Pancreas (tissue), 10 donors: ENCODE results near the gene GPC2. TPM values are rescaled to one million over a fixed set of nuclear protein-coding genes. Genes with fewer than 3 reads are reported as not detected.

Experiments used
- ATAC-seq, 4 donors: fragments of 200-7000 bp; cut with Tn5 transposase; one replicate each; pipeline versions ENCODE4 v1.8.0 to v1.9.1; 2020; ENCODE audit warnings: mild to moderate bottlenecking in 4 of 4, moderate library complexity in 4 of 4
- DNase-seq, 6 donors: peaks; one replicate each; pipeline ENCODE4 v3.0.0-alpha.2; 2020
- FAIRE-seq: peaks from 2 replicates; lab custom pipeline; 2012; peaks lifted over from hg19 to GRCh38; lab: Jason Lieb, UNC
- H3K27ac ChIP-seq, 4 donors: fragments of 200-600 bp; sonication (generic); 1 replicate in 3 of 4; 2 replicates in 1 of 4; pipeline versions ENCODE4 v1.5.0 to v1.8.0; 2020
- H3K27me3 ChIP-seq, 4 donors: fragments of 200-600 bp; one replicate each; pipeline ENCODE4 v1.8.0; 2021
- H3K36me3 ChIP-seq, 3 donors: fragments of 200-600 bp; sonication (generic) in 1 of 3; one replicate each; pipeline versions ENCODE4 v1.5.0 to v1.8.0; 2020 to 2021
- H3K4me1 ChIP-seq, 3 donors: fragments of 200-600 bp; one replicate each; pipeline ENCODE4 v1.8.0; 2021
- H3K4me3 ChIP-seq, 4 donors: fragments of 200-600 bp; sonication (generic) in 2 of 4; one replicate each; pipeline versions ENCODE4 v1.5.0 to v1.8.0; 2020 to 2021
- H3K9me3 ChIP-seq, 4 donors: fragments of 200-600 bp; one replicate each; pipeline ENCODE4 v1.8.0; 2021
- CTCF ChIP-seq, 4 donors: fragments of 200-600 bp; sonication (generic) in 3 of 4; IDR thresholded peaks; one replicate each; pipeline versions ENCODE4 v1.5.0 to v1.8.0; 2021; ENCODE audit warnings: antibody characterized with exemption in 4 of 4
- whole genome bisulfite sequencing, 2 donors: extraction: QIAGEN DNeasy Blood & Tissue Kit; methylation state at CpG; one replicate each; pipeline ENCODE4 v1.1.7; 2013; 5-methylcytosine and 5-hydroxymethylcytosine counted together
- intact Hi-C, 3 donors: fragments of 100-400 bp; cut with DNase I; formaldehyde crosslinking; loops; one replicate each; pipeline versions ENCODE4 v1.11.1 to v1.14.2; 2022
- polyA plus RNA-seq, 2 donors: library from polyadenylated mRNA; stranded (reverse); fragments of 200-250 nt; gene quantifications; one replicate each; pipeline ENCODE4 v1.2.3, GENCODE V29; 2013
- total RNA-seq, 6 donors: library from RNA; stranded (reverse); fragmentation: NEBNext Ultra II Directional in 4 of 6; extraction: Animal tissue kit (Norgen Biotek cat#: 25700) in 4 of 6; gene quantifications; one replicate each; pipeline versions ENCODE4 v1.2.1 to v1.2.4, GENCODE V29; 2021 to 2023
- donor health status: healthy with polysubstance abuse.
- donor health status: DM: no; HTN: no; CAD: no; lungs with moderate emphysema.
- donor health status: DM: no; HTN: no; CAD: no.
- donor health status: control.
- donor health status: control.
- donor health status: Bipolar disorder and iron deficiency.
- donor health status: DM: yes; HTN: yes; CAD: no.
- donor health status: DM: no; HTN: no; CAD: no.
- donor health status: DM: no; HTN: no; CAD: no.
- donor health status: DM: yes; HTN: yes; CAD: no.

Gene GPC2
- total and polyA plus RNA-seq, 8 donors: 0.12 to 2.5 (median 0.62) TPM

- intact Hi-C loops: no loop called here
- peak in 1 of 6 donors; percentile 47 for DNase-seq
- Histone ChIP-seq H3K27ac (no peak overlapping the region), H3K4me1 (peaks cover 0 to 3% (median 0%) of the 10 kb centered on the region in 3 donors), H3K36me3 (no peaks in the 10 kb centered on the region), H3K9me3 (no peaks in the 10 kb centered on the region), H3K4me3 (peak overlapping the region in 2 of 4 donors; percentile 19 to 59), H3K27me3 (no peaks in the 10 kb centered on the region)
- no peak for TF ChIP-seq CTCF (IDR thresholded peaks at IDR 0.05)
- no peak for ATAC-seq
- no peak for FAIRE-seq
- 49 to 54% methylated on average over 14 of the region's 14 CpGs for WGBS, 2 donors
Measured at GRCh38 chr7:100176096-100177044, 811 bp downstream of the GPC2 start.

GRCh38 chr7:100175296-100175935 is 1.8 kb downstream of the GPC2 start:
- no peak overlapping the region for H3K27ac ChIP-seq
- DNase-seq (no peak), FAIRE-seq (no peak), ATAC-seq (no peak)
- peaks cover 0 to 3% (median 0%) of the 10 kb centered on the region in 3 donors for H3K4me1 ChIP-seq
- 89 to 93% methylated on average over 14 of the region's 14 CpGs for WGBS, 2 donors
- TF ChIP-seq CTCF (IDR thresholded peaks at IDR 0.05): no peak
- no peaks in the 10 kb centered on the region for H3K9me3 ChIP-seq
- H3K4me3 ChIP-seq: no peak overlapping the region
- H3K27me3 ChIP-seq: no peaks in the 10 kb centered on the region
- H3K36me3 ChIP-seq: no peaks in the 10 kb centered on the region
- intact Hi-C loops: no loop called here

GRCh38 chr7:100174582-100174981 is 2.6 kb downstream of the GPC2 start:
- Histone ChIP-seq H3K4me1 (peaks cover 0 to 3% (median 0%) of the 10 kb centered on the region in 3 donors), H3K4me3 (no peak overlapping the region), H3K9me3 (no peaks in the 10 kb centered on the region), H3K27ac (no peak overlapping the region), H3K27me3 (no peaks in the 10 kb centered on the region), H3K36me3 (no peaks in the 10 kb centered on the region)
- intact Hi-C loops: no loop called here
- TF ChIP-seq CTCF (IDR thresholded peaks at IDR 0.05): no peak
- FAIRE-seq (no peak), DNase-seq (no peak), ATAC-seq (no peak)
- 76 to 85% methylated on average over 5 of the region's 5 CpGs for WGBS, 2 donors

- WGBS, 2 donors: 69 to 76% methylated on average over 11 of the region's 11 CpGs
- Histone ChIP-seq H3K36me3 (no peaks in the 10 kb centered on the region), H3K27me3 (no peaks in the 10 kb centered on the region), H3K4me1 (peaks cover 0 to 3% (median 0%) of the 10 kb centered on the region in 3 donors), H3K9me3 (no peaks in the 10 kb centered on the region), H3K4me3 (no peak overlapping the region), H3K27ac (no peak overlapping the region)
- no peak for FAIRE-seq
- no peak for DNase-seq
- no peak for TF ChIP-seq CTCF (IDR thresholded peaks at IDR 0.05)
- intact Hi-C loops: no loop called here
- no peak for ATAC-seq
Measured at GRCh38 chr7:100173806-100174495, 3.2 kb downstream of the GPC2 start.
